CD4-positive, alpha-beta T cell (primary cell): Measurements from ENCODE around the gene SAT2. TPM values are rescaled to one million over a fixed set of nuclear protein-coding genes. Genes with fewer than 3 reads are reported as not detected.
"Not testable (repeated sequence)": the region's sequence is repeated elsewhere in the genome, so short reads cannot be mapped to it uniquely, and the experiment has no call there.

Source experiments
- ATAC-seq: fragments of 200-7000 bp; cut with Tn5 transposase; one replicate; pipeline ENCODE4 v1.10.0; 2022; ENCODE audit warnings: mild to moderate bottlenecking; ENCODE audit not compliant: poor library complexity
- CTCF ChIA-PET: fragments of 350-600 bp; sonication (Branson Sonifier 250); formaldehyde crosslinking; loops from one replicate; lab custom pipeline; 2021; ENCODE audit warnings: antibody characterized with exemption, inconsistent platforms; lab: Charles Lee
- POLR2A ChIA-PET: fragments of 350-600 bp; sonication (Branson Sonifier 250); formaldehyde crosslinking; loops from one replicate; lab custom pipeline; 2021; ENCODE audit warnings: antibody characterized with exemption, inconsistent platforms; lab: Charles Lee
- DNase-seq, 14 experiments: peaks; one replicate each; pipeline ENCODE4 v3.0.0-alpha.2; 2013 to 2020; ENCODE audit warnings: mixed read lengths in 2 of 14
- H3K27ac ChIP-seq, 2 donors: one replicate each; pipeline versions ENCODE4 v1.5.1 to v1.7.0; 2013; ENCODE audit warnings: low read length in 2 of 2, low read depth in 1 of 2, mild to moderate bottlenecking in 1 of 2
- H3K27me3 ChIP-seq, 2 experiments: 1 replicate in 1 of 2; 2 replicates in 1 of 2; pipeline versions ENCODE4 v1.6.1 to v1.7.0; 2013; ENCODE audit warnings: low read length in 2 of 2, control low read depth in 1 of 2, mild to moderate bottlenecking in 1 of 2, moderate library complexity in 1 of 2; ENCODE audit not compliant: insufficient read depth in 2 of 2, control insufficient read depth in 1 of 2
- H3K36me3 ChIP-seq: one replicate; pipeline ENCODE4 v1.6.1; 2013; ENCODE audit warnings: low read length, control low read depth; ENCODE audit not compliant: insufficient read depth
- H3K4me1 ChIP-seq: one replicate; pipeline ENCODE4 v1.6.1; 2013; ENCODE audit warnings: low read length, control low read depth; ENCODE audit not compliant: insufficient read depth
- H3K4me3 ChIP-seq: one replicate; pipeline ENCODE4 v1.5.1; 2013; ENCODE audit warnings: mild to moderate bottlenecking, low read length, moderate library complexity
- H3K9me3 ChIP-seq, 2 experiments: 1 replicate in 1 of 2; 2 replicates in 1 of 2; pipeline versions ENCODE4 v1.6.1 to v1.7.0; 2013; ENCODE audit warnings: low read length in 2 of 2, mild to moderate bottlenecking in 2 of 2, control low read depth in 1 of 2, moderate library complexity in 1 of 2; ENCODE audit not compliant: control insufficient read depth in 1 of 2, insufficient read depth in 1 of 2
- H3K27ac Mint-ChIP-seq: one replicate; pipeline ENCODE4 v1.8.0; 2020; ENCODE audit warnings: mixed read lengths
- H3K27me3 Mint-ChIP-seq: one replicate; pipeline ENCODE4 v1.8.0; 2021; ENCODE audit warnings: mixed read lengths
- H3K36me3 Mint-ChIP-seq: one replicate; pipeline ENCODE4 v1.8.0; 2021; ENCODE audit warnings: low read depth, mixed read lengths
- H3K4me1 Mint-ChIP-seq: one replicate; pipeline ENCODE4 v1.8.0; 2021; ENCODE audit warnings: low read depth, mixed read lengths
- H3K4me3 Mint-ChIP-seq: one replicate; pipeline ENCODE4 v1.8.0; 2020; ENCODE audit warnings: mild to moderate bottlenecking, mixed read lengths
- H3K9me3 Mint-ChIP-seq: one replicate; pipeline ENCODE4 v1.8.0; 2020; ENCODE audit warnings: mixed read lengths
- CTCF ChIP-seq: fragments of 200-600 bp; IDR thresholded peaks from one replicate; pipeline ENCODE4 v1.8.0; 2022; ENCODE audit warnings: antibody characterized with exemption, mild to moderate bottlenecking
- intact Hi-C, 2 experiments: fragments of 100-400 bp; cut with DNase I in 1 of 2; cut with micrococcal nuclease in 1 of 2; formaldehyde crosslinking; loops; one replicate each; pipeline versions ENCODE4 v1.15.1 to v1.9.0; 2023 to 2025; cut with DNase I, micrococcal nuclease
- total RNA-seq, 174 experiments: library from RNA in 2 of 174; stranded (reverse) in 2 of 174; gene quantifications; one replicate each; pipeline ENCODE4 v1.2.3 and lab custom pipeline; 2021 to 2026

SAT2 gene
- total RNA-seq, 2 experiments from 2014 or later = 55.7 to 60.3 TPM

- DNase-seq = no peak
- CTCF ChIA-PET = interaction anchor here (1.1 to 1.9 kb wide), 4 partner anchors 12 to 61 kb away, joined by 3 to 16 read pairs (median 8); partner anchors contain the start of genes FXR2, MPDU1 and TP53
- Mint-ChIP-seq H3K27ac (peak overlapping the region; percentile 82), H3K9me3 (no peaks in the 10 kb centered on the region), H3K4me1 (peaks cover 20% of the 10 kb centered on the region), H3K4me3 (peak overlapping the region; percentile 95), H3K36me3 (peaks cover 13% of the 10 kb centered on the region), H3K27me3 (no peaks in the 10 kb centered on the region)
- intact Hi-C loops = no loop called here
- peak overlapping the region; percentile 95 for H3K4me3 ChIP-seq
- peaks cover 21% of the 10 kb centered on the region for H3K4me1 ChIP-seq
- H3K36me3 ChIP-seq = no peaks in the 10 kb centered on the region
- POLR2A ChIA-PET = interaction anchor here (0.7 to 3.5 kb wide), 10 partner anchors 10 to 290 kb away, joined by 3 to 119 read pairs (median 6); partner anchors contain the start of genes ACAP1, ATP1B2, FXR2 and MPDU1
- H3K9me3 ChIP-seq = no peaks in the 10 kb centered on the region
- no peaks in the 10 kb centered on the region for H3K27me3 ChIP-seq
- ATAC-seq = no peak
- no peak for TF ChIP-seq CTCF
- peak overlapping the region in 1 of 2 donors; percentile 67 for H3K27ac ChIP-seq
Measured at GRCh38 chr17:7626956-7627249, 718 bp downstream of the SAT2 start.

GRCh38 chr17:7626307-7626706, 1.3 kb downstream of the SAT2 start:
- no peaks in the 10 kb centered on the region for H3K9me3 ChIP-seq
- no peaks in the 10 kb centered on the region for H3K27me3 ChIP-seq
- ChIA-PET POLR2A (interaction anchor here (1.7 to 3.5 kb wide), 5 partner anchors 12 to 231 kb away, joined by 5 to 119 read pairs (median 22); partner anchors contain the start of genes ATP1B2, FXR2, MPDU1 and NAA38), CTCF (interaction anchor here (0.7 to 1.1 kb wide), 2 partner anchors 43 to 574 kb away, joined by 3 read pairs; partner anchors contain the start of gene MPDU1)
- H3K27me3 Mint-ChIP-seq = no peaks in the 10 kb centered on the region
- peaks cover 13% of the 10 kb centered on the region for H3K36me3 Mint-ChIP-seq
- intact Hi-C loops = no loop called here
- DNase-seq (peak in 2 of 14 experiments; percentile 43), ATAC-seq (no peak)
- no peaks in the 10 kb centered on the region for H3K36me3 ChIP-seq
- peaks cover 20% of the 10 kb centered on the region for H3K4me1 Mint-ChIP-seq
- H3K27ac ChIP-seq = no peak overlapping the region
- H3K9me3 Mint-ChIP-seq = no peaks in the 10 kb centered on the region
- H3K4me3 Mint-ChIP-seq = peak overlapping the region; percentile 95
- H3K27ac Mint-ChIP-seq = peak overlapping the region; percentile 82
- no peak for TF ChIP-seq CTCF
- H3K4me3 ChIP-seq = no peak overlapping the region
- peaks cover 21% of the 10 kb centered on the region for H3K4me1 ChIP-seq

GRCh38 chr17:7625749-7626148, 1.9 kb downstream of the SAT2 start:
- H3K27me3 ChIP-seq, H3K27ac ChIP-seq, H3K4me3 Mint-ChIP-seq, H3K4me3 ChIP-seq, H3K27me3 Mint-ChIP-seq, H3K36me3 ChIP-seq, H3K9me3 Mint-ChIP-seq, H3K27ac Mint-ChIP-seq, intact Hi-C loops, ATAC-seq, H3K9me3 ChIP-seq, DNase-seq: not testable (repeated sequence)
- H3K4me1 ChIP-seq = peaks cover 21% of the 10 kb centered on the region
- CTCF ChIA-PET = interaction anchor here (0.7 to 0.9 kb wide), 2 partner anchors 65 to 573 kb away, joined by 3 to 4 read pairs; no protein-coding TSS in a partner anchor
- Mint-ChIP-seq H3K4me1 (peaks cover 20% of the 10 kb centered on the region), H3K36me3 (peaks cover 13% of the 10 kb centered on the region)
- POLR2A ChIA-PET = interaction anchor here (3.5 kb wide), 1 partner anchor 61 kb away, joined by 119 read pairs; the partner anchor contains the start of genes TP53 and WRAP53

- H3K36me3 ChIP-seq = no peaks in the 10 kb centered on the region
- peaks cover 21% of the 10 kb centered on the region for H3K4me1 ChIP-seq
- H3K27me3 ChIP-seq = no peaks in the 10 kb centered on the region
- CTCF ChIA-PET = no interaction called here
- no peak for TF ChIP-seq CTCF
- H3K9me3 ChIP-seq = no peaks in the 10 kb centered on the region
- intact Hi-C loops = no loop called here
- Mint-ChIP-seq H3K4me1 (peaks cover 20% of the 10 kb centered on the region), H3K4me3 (no peak overlapping the region), H3K27me3 (no peaks in the 10 kb centered on the region), H3K36me3 (peaks cover 13% of the 10 kb centered on the region), H3K27ac (no peak overlapping the region), H3K9me3 (no peaks in the 10 kb centered on the region)
- POLR2A ChIA-PET = no interaction called here
- no peak overlapping the region for H3K27ac ChIP-seq
- ATAC-seq (no peak), DNase-seq (no peak)
- H3K4me3 ChIP-seq = no peak overlapping the region
Measured at GRCh38 chr17:7623661-7624060, 4.0 kb downstream of the SAT2 start.
